ENCODE data around the gene C5AR2. TPM values are rescaled to one million over a fixed set of nuclear protein-coding genes. Genes with fewer than 3 reads are reported as not detected.

Gene C5AR2
- total RNA-seq, 1 experiment from 2014 or later = not detected

Other genes with a start within 250 kb of the C5AR2 start
- 94.4 and 94.8 TPM in 2 replicates for gene ZC3H4, start 218.4 kb upstream of the C5AR2 start, total RNA-seq (2021)
- gene SAE1, start 201.3 kb upstream of the C5AR2 start, total RNA-seq (2021) = 302 and 314 TPM in 2 replicates
- gene BBC3, start 101.0 kb upstream of the C5AR2 start, total RNA-seq (2021) = 2.7 and 3.7 TPM in 2 replicates
- 36.4 and 39.7 TPM in 2 replicates for gene CCDC9, start 75.7 kb upstream of the C5AR2 start, total RNA-seq (2021)
- 13.8 and 15.9 TPM in 2 replicates for gene INAFM1, start 57.3 kb upstream of the C5AR2 start, total RNA-seq (2021)
- 0.92 and 1.2 TPM in 2 replicates for gene C5AR1, start 22.3 kb upstream of the C5AR2 start, total RNA-seq (2021)
- gene DHX34, start 17.1 kb downstream of the C5AR2 start, total RNA-seq (2021) = 24.5 and 29.6 TPM in 2 replicates
- gene MEIS3, start 87.4 kb downstream of the C5AR2 start, total RNA-seq (2021) = 9.6 and 21.3 TPM in 2 replicates
- gene SLC8A2, start 139.7 kb downstream of the C5AR2 start, total RNA-seq (2021) = 3.2 and 6.6 TPM in 2 replicates
- 18.7 and 18.9 TPM in 2 replicates for gene KPTN, start 152.0 kb downstream of the C5AR2 start, total RNA-seq (2021)
- 88.9 and 90.9 TPM in 2 replicates for gene NAPA, start 182.9 kb downstream of the C5AR2 start, total RNA-seq (2021)
- not detected in 2 replicates for gene ZNF541, start 241.0 kb downstream of the C5AR2 start, total RNA-seq (2021)

Measured in A673 (cell line).